NCI-H748 treated with DMSO at 0.1 percent for 48 hours (cell line): ENCODE results near the gene MYCBP.
"Not testable (repeated sequence)": the region's sequence is repeated elsewhere in the genome, so short reads cannot be mapped to it uniquely, and the experiment has no call there.

Experiments used
- DNase-seq: peaks from one replicate; lab custom pipeline; 2025; lab: John Stamatoyannopoulos, UW

The MYCBP gene

DNA sequence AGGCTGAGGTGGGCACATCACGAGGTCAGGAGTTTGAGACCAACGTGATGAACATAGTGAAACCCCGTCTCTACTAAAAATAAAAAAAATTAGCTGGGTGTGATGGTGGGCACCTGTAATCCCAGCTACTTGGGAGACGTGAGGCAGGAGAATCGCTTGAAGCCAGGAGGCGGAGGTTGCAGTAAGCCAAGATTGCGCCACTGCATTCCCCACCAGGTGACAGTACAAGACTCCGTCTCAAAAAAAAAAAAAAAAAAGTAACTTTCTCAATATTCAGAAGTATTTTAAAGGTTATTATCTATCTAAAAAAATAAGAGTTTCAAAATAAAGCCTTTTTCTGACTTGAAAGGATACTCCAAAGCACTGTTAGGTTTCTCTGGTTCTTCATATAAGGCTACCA is 5.9 kb downstream of the MYCBP start:
- no peak for DNase-seq

DNA sequence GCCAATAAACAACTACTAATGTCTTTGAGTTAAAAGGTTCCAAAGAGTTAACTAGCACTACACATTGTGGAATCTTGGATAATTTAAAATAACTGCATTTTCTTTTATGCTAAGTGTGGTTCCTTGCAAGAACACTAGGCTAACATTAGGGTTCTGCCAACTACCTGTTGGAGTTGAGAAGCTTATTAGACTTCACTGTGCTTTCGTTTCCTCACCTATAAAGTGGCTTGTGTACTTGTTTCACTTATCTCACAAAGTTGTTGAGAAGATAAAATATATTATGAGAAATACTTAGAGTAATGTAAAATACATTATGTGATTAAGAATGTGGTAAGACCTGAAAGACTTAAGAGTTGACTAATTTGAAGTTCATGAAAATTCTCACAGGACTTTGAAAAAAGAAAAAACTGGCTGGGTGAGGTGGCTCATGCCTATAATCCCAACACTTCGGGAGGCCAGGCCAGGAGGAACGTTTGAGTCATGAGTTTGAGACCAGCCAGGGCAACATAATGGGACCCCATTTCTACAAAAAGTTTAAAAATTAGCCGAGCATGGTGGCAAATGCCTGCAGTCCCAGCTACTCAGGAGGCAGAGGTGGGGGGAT is 7.9 kb downstream of the MYCBP start:
- no peak for DNase-seq

DNA sequence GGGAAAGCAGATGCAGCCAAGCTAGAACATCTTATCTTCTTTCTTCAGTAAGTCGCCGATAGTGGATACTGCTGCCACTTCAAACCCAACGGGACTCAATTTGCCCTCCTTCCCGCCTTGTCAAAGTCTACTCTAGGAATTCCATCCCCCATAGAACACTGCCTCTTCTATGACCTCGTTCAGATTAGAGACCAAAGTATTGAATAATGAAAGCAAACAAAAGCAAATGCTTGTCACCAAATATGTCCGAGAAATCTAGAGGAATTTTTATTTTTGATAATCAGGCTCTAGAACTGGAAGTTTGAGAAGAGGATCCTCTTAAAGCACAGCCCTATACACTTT is 12.7 kb downstream of the MYCBP start:
- DNase-seq: no peak

DNA sequence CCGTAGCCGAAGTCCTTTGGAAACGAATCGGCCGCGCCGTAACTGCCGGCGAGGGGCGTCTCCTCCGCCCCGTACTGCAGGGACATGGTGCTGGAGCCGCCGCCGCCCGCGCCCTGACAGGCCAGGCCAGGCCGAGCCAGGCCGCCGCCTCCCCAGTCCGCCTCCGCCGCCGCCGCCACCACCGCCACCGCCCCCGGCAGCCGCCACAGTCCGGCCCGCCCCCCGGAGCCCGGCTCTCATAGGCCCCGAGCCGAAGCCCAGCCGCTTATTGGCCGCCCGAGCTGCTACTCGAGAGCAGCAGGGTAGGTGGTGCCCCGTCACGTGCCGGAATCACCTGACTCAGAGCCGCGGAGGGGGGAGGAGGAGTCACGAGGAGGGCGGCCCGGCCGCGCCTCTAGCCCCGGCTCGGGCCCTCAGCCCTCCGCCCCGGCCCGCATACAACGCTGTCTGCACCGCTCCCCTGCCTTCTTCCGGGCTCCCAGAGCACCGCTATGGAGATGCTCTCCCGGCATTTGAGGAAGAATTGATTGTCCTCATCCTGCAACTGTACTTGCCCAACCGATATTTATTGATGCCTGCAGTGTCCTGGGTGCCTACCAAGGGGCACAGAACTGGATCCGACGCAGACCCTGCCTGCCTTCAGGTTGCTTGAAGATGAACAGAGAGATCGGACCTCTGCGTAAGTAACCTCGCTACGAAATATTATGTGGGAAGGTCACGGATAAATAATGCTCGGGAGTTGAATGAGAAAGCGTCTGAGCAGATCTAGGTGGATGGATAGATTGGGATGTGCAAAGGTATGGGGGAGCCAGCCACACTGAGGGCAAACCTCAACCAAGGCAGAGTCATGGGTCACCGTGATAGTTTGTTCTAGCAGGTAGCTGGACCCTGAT is 13.3 kb downstream of the MYCBP start, which contains the start of gene RRAGC:
RRAGC (minus strand) TSS at position 212 of the 893 bp plus-strand sequence; CDS start at position 86, 126 bp downstream.
- DNase-seq: peak; percentile 66

DNA sequence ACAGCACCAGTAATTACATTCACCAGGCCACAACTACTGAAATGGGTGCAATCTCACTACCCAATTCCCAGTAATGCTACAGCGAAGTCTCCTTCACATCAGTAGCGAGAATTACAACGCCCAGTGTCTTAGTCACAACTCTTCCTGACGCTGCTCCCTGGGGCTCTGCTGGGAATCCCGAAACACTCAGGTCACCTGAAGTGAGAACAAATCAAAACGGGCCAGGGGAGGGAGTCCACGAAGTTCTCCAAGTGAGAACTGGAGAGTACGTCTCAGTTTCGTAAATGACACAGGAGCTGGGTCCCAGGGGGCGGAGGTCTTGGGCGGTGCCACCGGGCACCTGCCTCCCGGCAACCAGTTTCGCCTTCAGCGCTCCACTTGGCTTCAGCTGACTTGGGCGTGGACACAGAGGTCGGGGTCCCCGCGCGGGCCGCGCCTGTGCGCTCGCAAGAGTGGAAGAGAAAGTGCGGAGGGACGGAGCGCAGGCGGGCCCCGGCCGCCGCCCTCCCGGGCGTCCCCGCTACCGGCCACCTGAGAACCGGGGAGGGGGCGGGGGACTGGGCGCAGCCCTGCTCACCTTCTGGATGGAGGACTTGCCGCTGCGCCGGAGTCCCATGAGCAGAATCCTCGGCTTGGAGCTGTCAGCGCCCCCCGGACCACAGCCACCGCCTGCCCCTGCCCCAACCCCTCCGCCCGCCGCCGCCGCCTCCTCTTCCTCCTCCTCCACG is 14.2 kb downstream of the MYCBP start:
- DNase-seq: peak; percentile 4

DNA sequence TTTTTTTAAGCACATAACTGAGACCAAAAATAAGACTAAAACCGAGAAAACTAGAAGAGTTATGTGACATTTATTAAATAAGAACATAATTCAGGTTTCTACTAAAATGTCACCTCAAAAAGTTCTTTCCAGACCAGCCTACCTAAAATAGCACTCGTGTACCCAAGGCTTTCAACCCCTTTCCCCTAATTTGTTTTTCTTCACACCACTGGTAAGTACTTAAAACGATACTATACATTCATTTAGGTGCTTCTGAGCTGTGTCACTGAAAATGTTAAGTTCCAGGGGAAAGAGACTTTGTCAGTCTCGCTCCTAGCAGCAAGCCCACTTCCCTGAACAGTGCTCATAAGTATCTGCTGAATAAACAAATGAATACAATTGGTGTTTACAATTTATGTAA is 20.4 kb downstream of the MYCBP start:
- no peak for DNase-seq

DNA sequence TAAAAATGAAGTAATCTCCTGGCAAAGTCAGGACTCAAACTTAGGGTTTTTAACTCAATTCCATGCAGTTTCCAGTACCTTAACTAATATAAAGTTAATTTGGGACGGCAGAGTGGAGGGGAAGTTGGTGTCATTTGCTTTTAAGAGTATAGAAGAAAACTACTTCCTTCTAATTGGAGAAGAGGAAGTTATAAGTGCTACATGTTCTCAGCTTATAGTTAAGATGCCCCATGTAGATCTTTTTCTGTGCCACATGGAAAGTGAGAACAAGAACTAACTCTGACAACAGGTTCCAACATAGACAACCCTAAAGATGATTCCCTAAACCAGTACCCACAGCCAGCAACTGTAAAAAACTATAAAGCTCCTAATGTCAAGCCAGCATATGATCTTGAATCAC is 25.1 kb downstream of the MYCBP start:
- no peak for DNase-seq

DNA sequence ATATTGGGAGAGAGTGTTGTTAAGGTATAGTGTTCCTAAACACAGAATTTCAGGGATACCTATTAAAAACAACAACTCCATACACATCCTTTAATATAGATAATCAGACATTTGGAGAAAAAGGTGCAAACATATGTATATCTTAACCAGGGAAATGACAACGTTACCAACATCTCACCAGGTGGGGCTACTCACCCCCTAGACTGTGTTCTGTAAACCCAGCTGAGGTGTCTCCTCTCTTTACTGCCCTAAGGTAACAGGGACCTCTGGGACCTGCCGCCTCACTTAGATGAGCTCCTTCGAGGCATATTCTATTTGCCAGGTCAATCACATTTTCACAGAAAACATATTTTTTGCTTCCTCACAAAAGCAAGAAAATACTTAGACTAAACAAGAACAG is 26.9 kb downstream of the MYCBP start:
- DNase-seq: no peak

DNA sequence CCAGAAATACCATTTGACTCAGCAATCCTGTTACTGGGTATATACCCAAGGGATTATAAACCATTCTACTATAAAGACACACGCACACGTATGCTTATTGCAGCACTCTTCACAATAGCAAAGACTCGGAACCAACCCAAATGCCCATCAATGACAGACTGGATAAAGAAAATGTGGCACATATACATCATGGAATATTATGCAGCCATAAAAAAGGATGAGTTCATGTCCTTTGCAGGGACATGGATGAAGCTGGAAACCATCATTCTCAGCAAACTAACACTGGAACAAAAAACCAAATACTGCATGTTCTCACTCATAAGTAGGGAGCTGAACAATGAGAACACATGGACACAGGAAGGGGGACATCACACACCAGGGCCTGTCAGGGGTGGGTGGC is 28.1 kb downstream of the MYCBP start:
- DNase-seq: not testable (repeated sequence)

DNA sequence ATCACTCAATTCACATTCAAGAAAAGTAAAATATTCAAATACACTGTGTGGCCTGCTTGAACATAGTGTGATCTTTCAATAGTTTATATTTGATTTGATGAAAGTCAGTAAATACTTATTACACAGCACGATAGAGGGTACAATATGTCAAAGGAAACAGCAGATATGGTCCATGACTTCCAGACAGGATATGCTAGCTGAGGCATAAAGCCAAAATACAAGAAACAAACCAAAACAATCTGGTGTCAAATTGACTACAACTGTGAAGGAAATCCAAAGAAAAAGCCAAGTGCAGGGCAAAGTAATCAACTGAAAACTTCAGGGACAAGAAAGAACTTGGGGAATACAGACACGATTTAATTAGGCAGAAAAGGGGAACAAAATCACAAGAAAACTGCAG is 32.9 kb downstream of the MYCBP start:
- no peak for DNase-seq

DNA sequence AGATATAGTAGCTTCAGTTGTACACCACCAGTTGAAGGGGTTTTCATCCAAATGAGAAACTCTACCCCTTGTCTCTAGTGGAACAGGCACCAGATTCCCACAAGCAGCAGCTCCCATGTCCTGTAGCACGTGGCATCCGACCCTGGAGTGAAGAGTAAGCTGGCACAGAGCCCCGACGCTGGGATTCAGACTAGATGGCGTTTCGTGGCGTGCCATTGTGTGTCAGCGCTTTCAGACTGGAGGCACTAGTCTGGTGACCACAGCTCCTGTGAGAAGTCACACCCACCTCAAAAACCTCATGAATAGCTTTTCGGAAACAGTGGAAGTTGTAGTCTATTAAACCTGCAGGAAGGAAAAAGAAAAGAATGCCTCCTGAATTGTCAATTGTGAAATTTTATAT is 33.8 kb downstream of the MYCBP start:
- no peak for DNase-seq

DNA sequence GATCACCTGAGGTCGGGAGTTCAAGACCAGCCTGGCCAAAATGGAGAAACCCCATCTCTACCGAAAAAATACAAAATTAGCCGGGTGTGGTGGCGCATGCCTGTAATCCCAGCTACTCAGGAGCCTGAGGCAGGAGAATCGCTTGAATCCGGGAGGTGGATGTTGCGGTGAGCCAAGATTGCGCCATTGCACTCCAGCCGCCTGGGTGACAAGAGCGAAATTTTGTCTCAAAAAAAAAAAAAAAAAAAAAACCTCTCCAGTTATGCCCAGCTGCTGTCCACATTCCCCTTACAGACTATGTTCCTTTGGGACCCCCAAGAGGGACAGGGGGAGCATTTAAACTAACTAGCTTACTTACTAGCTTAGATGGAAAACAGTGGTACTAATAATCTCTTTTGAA is 36.8 kb downstream of the MYCBP start:
- DNase-seq: not testable (repeated sequence)

DNA sequence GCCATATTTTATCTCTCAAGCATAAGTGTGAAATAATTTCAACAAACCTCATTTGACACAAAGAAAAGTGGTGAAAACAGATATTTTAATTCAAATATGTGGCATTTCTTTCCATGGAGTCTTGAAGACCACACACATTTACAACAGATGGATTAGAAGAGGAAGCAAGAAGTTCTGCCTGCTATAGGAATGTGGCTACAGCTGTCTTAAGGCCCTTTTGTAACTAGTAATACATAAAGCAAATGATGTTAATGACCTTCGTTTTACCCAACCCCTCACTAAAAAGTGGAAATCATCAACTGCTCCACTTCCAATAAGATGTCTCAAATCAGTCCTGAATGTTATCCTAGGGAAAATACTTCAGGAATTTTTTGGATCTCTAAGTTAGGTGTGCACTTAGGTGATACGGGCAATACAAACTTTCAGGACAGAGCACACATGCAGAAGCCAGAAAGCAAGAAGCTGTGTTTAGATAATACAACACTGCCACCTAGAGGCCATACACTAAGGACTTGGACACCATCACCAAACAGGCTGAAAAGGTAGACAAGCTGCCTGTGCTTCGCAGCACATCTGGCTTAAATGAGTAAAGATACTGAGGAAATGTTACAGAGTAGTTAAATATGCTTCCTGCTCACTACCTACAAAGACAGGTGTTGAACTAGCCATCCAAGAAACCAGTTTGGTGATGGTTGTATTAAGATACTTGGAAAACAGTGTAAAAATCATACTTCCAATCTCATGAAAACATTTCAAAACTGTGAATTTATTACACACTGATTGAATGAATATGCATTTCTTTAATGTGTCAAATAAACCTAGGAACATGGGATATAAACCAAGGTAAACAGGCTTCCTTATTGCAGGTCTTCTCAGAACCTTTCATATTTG is 38.0 kb downstream of the MYCBP start:
- DNase-seq: peak; percentile 71

DNA sequence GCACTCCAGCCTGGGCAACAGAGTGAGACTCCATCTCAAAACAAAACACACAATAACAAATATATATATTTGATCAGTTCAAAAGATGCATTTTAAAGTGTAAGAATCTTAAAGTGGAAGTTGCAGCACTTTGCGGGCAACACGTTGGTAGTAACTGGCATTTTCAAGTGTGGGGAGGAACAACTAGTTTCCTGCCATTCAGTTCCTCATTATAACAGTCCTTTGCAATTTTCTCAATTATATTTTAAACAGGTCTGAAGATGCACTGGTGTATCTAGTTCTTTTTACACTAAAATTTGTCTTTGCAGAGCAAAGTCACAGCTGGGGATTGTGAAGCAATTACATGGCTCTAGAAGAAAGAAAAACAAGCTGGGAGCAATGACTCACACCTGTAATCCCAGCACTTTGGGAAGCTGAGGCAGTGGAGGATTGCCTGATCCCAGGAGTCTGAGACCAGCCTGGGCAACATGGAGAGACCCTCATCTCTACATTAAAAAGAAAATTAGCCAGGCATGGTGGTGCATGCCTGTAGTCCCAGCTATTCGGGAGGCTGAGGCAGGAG is 38.8 kb downstream of the MYCBP start:
- DNase-seq: no peak

DNA sequence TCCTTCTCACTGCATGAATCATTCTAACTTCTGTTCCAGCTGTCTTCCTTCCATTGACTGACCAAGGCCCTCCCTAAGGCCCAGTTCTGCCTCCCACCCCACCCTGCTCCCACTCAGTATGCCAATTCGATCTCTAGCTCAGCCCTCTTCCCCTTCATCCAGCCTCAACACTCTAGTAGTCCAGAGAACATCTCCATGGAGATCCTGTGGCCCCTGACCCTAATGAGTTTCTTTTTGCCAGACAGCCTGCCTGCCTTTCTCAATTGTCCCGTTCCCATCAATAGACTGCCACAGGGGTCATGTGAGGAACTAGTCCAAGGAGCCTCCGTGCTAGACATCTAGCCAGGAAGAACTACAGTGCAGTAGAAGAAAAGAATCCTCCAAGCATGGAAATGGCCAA is 40.0 kb downstream of the MYCBP start:
- no peak for DNase-seq

DNA sequence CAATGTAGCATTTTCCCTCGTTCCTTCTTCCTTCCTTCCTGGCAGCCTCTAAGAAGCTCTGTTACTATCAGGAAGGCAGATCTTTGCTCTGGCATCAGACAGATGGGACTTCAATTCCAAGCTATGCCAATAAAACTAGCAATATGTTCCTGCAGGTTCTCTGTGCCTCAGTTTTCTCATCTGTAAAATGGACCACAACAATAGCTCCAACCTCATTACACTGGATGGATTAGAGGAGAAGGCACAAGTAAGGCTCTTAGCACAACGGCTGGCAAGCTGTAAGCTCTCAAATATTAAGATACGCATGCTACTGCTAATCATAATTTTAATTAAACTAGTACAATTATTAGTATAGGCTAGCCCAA is 40.8 kb downstream of the MYCBP start:
- DNase-seq: no peak

DNA sequence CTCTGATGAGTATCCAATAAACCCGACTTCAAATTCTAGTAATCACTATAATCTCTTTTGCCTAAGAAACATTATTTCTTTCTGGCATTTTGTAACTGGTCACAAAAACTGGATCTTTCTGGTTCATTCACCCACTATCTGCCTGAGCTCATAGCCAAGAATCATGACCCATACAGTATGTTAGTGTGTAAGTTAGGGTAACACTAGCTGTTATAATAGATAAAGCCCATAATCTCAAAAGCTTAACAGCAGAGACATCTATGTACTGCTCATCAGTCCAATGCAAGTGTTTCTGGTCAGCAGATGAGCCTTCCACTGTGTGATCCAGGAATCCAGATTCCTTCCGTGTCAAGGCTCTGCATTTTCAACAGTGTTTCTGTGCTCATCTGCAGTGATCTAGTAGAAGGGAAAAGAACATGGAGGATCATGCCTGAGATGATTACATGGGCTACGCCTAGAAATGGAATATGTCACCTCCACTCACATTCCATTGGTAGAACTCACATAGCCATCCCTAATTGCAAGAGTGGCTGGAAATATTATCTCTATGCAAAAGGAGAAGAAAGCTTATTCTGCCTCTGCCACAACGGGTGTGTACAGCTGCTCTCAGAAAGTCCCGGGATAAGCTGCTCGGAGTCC is 41.3 kb downstream of the MYCBP start:
- DNase-seq: no peak

DNA sequence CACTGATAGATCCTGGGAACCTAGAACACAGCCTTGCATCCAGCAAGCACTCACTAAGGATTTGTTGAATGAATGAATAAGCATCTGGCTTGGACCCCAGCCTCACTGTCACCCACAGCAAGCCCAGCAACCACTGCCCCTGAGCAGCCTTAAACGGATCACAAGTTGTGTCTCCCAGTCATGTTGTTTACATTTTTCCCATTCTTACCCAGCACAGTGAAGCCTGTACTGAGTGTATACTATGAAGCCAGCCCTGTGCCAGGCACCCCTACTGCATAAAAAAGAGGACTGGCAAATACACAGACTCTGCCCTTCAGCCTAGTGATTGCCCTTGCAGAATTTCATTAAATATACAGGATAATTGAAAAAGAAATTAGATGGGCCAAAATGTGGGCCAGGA is 43.8 kb downstream of the MYCBP start:
- no peak for DNase-seq

DNA sequence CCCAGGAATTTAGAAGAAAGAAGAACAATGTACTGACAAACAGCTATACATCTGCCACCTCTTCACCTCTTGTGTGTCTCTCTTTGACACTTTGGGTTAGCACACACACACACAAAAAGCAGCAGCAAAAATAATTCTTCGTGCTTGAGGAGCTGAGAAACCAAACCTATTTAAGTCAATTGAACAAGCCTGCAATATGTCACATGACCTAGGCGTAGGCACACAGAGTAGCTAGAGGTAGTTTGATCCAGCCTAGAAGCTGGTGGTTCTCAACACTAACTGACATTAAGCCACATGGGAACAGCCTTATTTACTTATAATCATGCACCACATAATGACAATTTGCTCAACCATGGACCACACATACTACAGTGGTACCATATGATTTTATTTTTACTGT is 45.8 kb downstream of the MYCBP start:
- DNase-seq: no peak

DNA sequence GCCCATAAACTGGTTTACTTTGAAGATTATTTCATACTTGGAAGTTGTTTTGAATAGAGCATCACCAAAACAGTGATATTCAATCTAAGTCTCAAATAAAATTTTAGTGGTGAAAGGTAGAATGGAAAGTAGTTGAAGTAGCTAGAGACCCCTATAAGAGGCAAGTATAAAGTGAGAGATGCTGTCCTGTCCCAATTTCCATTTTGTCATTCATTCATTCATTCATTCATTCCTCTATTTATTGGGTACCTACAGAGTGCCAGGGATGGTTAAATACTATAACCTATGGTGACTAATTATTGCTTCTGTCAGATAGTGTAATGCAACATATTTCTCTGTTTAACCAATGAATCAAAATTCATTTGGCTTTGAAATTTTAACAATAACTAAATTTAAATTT is 46.3 kb downstream of the MYCBP start:
- no peak for DNase-seq

DNA sequence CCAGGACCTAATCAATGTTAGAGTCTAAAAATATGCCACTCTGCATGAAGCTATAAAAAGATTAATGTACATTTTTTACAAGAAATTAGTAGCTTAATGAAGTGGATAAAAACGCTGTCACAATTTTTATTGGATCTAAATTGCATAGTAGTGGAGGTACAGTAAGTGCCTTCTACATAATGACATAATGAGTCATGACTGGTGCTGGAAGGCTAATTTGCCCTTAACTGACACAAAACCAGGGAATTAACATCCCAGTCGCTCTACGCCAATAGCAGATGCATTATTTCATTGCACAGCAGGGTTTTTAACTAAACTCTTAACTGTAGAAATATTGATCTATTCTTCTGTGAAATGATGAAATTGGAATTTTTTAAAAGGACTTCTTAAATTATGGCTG is 46.9 kb downstream of the MYCBP start:
- DNase-seq: no peak
